Kidney (tissue), 14 donors: ENCODE data around the gene SGSH. TPM values are rescaled to one million over a fixed set of nuclear protein-coding genes. Genes with fewer than 3 reads are reported as not detected.

Experiments
- DNase-seq, 5 donors: peaks; one replicate each; pipeline ENCODE4 v3.0.0-alpha.2; 2013 to 2020
- FAIRE-seq: peaks from 2 replicates; lab custom pipeline; 2012; peaks lifted over from hg19 to GRCh38; lab: Jason Lieb, UNC
- H3K27ac ChIP-seq, 2 donors: one replicate each; pipeline ENCODE4 v1.7.0; 2013; ENCODE audit warnings: low read depth in 2 of 2, low read length in 2 of 2, inconsistent platforms in 1 of 2
- H3K27me3 ChIP-seq: one replicate; pipeline ENCODE4 v1.7.1; 2013; ENCODE audit warnings: low read length, inconsistent platforms; ENCODE audit not compliant: control insufficient read depth, insufficient read depth
- H3K36me3 ChIP-seq, 3 donors: one replicate each; pipeline versions ENCODE4 v1.7.0 to v1.7.1; 2013; ENCODE audit warnings: low read length in 3 of 3, control low read depth in 1 of 3, inconsistent platforms in 1 of 3; ENCODE audit not compliant: insufficient read depth in 3 of 3, control insufficient read depth in 2 of 3
- H3K4me1 ChIP-seq, 3 donors: one replicate each; pipeline versions ENCODE4 v1.7.0 to v1.7.1; 2013; ENCODE audit warnings: low read length in 3 of 3, inconsistent platforms in 1 of 3, low read depth in 1 of 3; ENCODE audit not compliant: control insufficient read depth in 2 of 3, insufficient read depth in 2 of 3
- H3K4me3 ChIP-seq, 3 donors: one replicate each; pipeline versions ENCODE4 v1.7.0 to v1.8.1; 2013; ENCODE audit warnings: low read length in 3 of 3, control low read depth in 1 of 3, inconsistent platforms in 1 of 3
- H3K9ac ChIP-seq, 3 donors: one replicate each; pipeline versions ENCODE4 v1.7.0 to v1.7.1; 2013; ENCODE audit warnings: low read length in 3 of 3, control low read depth in 1 of 3, inconsistent platforms in 1 of 3
- H3K9me3 ChIP-seq, 3 donors: one replicate each; pipeline versions ENCODE4 v1.7.0 to v1.7.1; 2013; ENCODE audit warnings: low read length in 3 of 3, control low read depth in 1 of 3, inconsistent platforms in 1 of 3; ENCODE audit not compliant: control insufficient read depth in 2 of 3, insufficient read depth in 1 of 3
- CTCF ChIP-seq: IDR thresholded peaks from 3 replicates; pipeline ENCODE4 v1.5.1; 2012; ENCODE audit warnings: mild to moderate bottlenecking, moderate library complexity, borderline replicate concordance; ENCODE audit not compliant: insufficient read depth; ENCODE audit errors: extremely low read depth
- intact Hi-C: fragments of 100-400 bp; cut with DNase I; formaldehyde crosslinking; loops from one replicate; pipeline ENCODE4 v1.11.1; 2022
- polyA plus RNA-seq: library from polyadenylated mRNA; stranded (reverse); fragments of 350-450 nt; fragmentation: Illumina TruSeq; extraction: RNeasy Lipid Tissue Mini Kit (QIAGEN cat#74804); gene quantifications from one replicate; pipeline ENCODE4 v1.2.3, GENCODE V29; 2014; ENCODE audit warnings: low read depth, low replicate concordance; ENCODE audit not compliant: insufficient read depth
- total RNA-seq: library from RNA; stranded (reverse); fragmentation: NEBNext Ultra II Directional; extraction: Animal tissue kit (Norgen Biotek cat#: 25700); gene quantifications from one replicate; pipeline ENCODE4 v1.2.1, GENCODE V29; 2021
- donor health status: control.
- donor health status: control.
- donor health status: control.
- donor health status: control.
- donor health status: control.
- donor health status: DM: yes; HTN: yes; CAD: no.
- donor health status: Normal renal cell carcinoma (clear cell type).

The SGSH gene
- total and polyA plus RNA-seq, 2 donors from 2014 or later: 25.9 to 63.2 TPM

- DNase-seq (peak in 1 of 5 donors; percentile 63), FAIRE-seq (no peak)
- no peak overlapping the region for H3K4me3 ChIP-seq
- H3K9ac ChIP-seq: no peak overlapping the region
- no peaks in the 10 kb centered on the region for H3K9me3 ChIP-seq
- no peaks in the 10 kb centered on the region for H3K27me3 ChIP-seq
- TF ChIP-seq CTCF: no peak
- H3K36me3 ChIP-seq: peaks cover 2 to 34% (median 23%) of the 10 kb centered on the region in 3 donors
- H3K4me1 ChIP-seq: no peaks in the 10 kb centered on the region
- intact Hi-C loops: no loop called here
- no peak overlapping the region for H3K27ac ChIP-seq
These were observed 23.6 kb upstream of the SGSH start for GRCh38 chr17:80243526-80244433.

DNA sequence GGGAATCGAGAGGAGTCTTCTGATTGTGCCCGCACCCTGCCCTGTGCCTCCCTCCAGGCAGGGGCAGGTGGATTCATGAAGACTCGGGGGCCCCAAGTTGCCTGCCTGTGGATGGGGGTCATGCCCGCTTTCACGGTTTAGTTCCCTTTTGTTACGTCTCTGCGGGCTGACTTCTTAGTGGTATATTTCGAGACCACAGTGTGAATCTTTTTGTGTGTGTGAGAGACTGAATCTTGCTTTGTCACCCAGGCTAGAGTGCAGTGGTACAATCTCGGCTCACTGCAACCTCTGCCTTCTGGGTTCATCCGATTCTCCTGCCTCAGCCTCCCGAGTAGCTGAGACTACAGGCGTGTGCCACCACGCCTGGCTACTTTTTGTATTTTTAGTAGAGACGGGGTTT is 22.4 kb upstream of the SGSH start:
- peak in 1 of 5 donors; percentile 52 for DNase-seq
- intact Hi-C loops: no loop called here

GRCh38 chr17:80237386-80237785 is 17.3 kb upstream of the SGSH start:
- intact Hi-C loops: no loop called here
- no peak for FAIRE-seq
- H3K9me3 ChIP-seq: peaks cover 0 to 4% (median 3%) of the 10 kb centered on the region in 3 donors
- no peaks in the 10 kb centered on the region for H3K27me3 ChIP-seq
- H3K9ac ChIP-seq: no peak overlapping the region
- H3K36me3 ChIP-seq: peaks cover 2 to 46% (median 22%) of the 10 kb centered on the region in 3 donors
- H3K4me3 ChIP-seq: no peak overlapping the region
- no peak overlapping the region for H3K27ac ChIP-seq
- no peaks in the 10 kb centered on the region for H3K4me1 ChIP-seq
- TF ChIP-seq CTCF: no peak
- peak in 1 of 5 donors; percentile 38 for DNase-seq

More for the DNA sequence above, 22.4 kb upstream of the SGSH start:
- TF ChIP-seq CTCF: no peak
- Histone ChIP-seq H3K9ac (no peak overlapping the region), H3K9me3 (no peaks in the 10 kb centered on the region), H3K27me3 (no peaks in the 10 kb centered on the region), H3K4me3 (no peak overlapping the region), H3K36me3 (peaks cover 2 to 35% (median 31%) of the 10 kb centered on the region in 3 donors), H3K4me1 (no peaks in the 10 kb centered on the region), H3K27ac (no peak overlapping the region)
- no peak for FAIRE-seq
